Measurements from ENCODE around the gene EXOC6B.

- TF ChIP-seq EZH2 (optimal IDR thresholded peaks at IDR 0.05; ENCODE audit: low read depth, low read length) (no peak), EZH2phosphoT487 (IDR thresholded peaks at IDR 0.05; ENCODE audit: low read length) (no peak)
Observed at GRCh38 chr2:72574886-72575285, 250.9 kb downstream of the EXOC6B start.

Data from MM.1S (cell line).